Measurements from ENCODE around the gene SNAI3. TPM values are rescaled to one million over a fixed set of nuclear protein-coding genes. Genes with fewer than 3 reads are reported as not detected.

SNAI3 gene
- total RNA-seq, 1 experiment from 2014 or later = 2.2 TPM

GRCh38 chr16:88706965-88707826, 20.9 kb upstream of the SNAI3 start (continued):
- TF ChIP-seq REST (IDR thresholded peaks at IDR 0.05; ENCODE audit: low read depth) (no peak), CTCF (IDR thresholded peaks at IDR 0.05 in 2 of 3, conservative IDR thresholded peaks at IDR 0.05 in 1 of 3; ENCODE audit: borderline replicate concordance in 1 of 3, insufficient read depth in 1 of 3, low read depth in 2 of 3, low read length in 2 of 3) (no peak), SIN3A (IDR thresholded peaks at IDR 0.05; ENCODE audit: low read depth) (no peak), CBX3 (IDR thresholded peaks at IDR 0.05; ENCODE audit: low read depth) (no peak), ZFX (IDR thresholded peaks at IDR 0.05) (no peak)
